SK-N-SH (cell line): ENCODE results near the gene HS3ST4. TPM values are rescaled to one million over a fixed set of nuclear protein-coding genes. Genes with fewer than 3 reads are reported as not detected.

ENCODE experiments used
- CTCF ChIA-PET: fragments of 300-600, 350-600 bp; formaldehyde crosslinking; extraction: SDS; loops from one replicate; lab custom pipeline; 2021; lab: Yijun Ruan, JAX
- POLR2A ChIA-PET: fragments of 350-600 bp; sonication (Branson Sonifier 250); formaldehyde crosslinking; extraction: SDS; loops from one replicate; lab custom pipeline; 2020; ENCODE audit warnings: antibody characterized with exemption, inconsistent platforms; lab: Yijun Ruan, JAX
- DNase-seq: peaks from one replicate; pipeline ENCODE4 v3.0.0; 2012
- H2AFZ ChIP-seq: fragments of 200-600 bp; sonication (generic); 2 replicates; pipeline ENCODE4 v1.8.1; 2016; ENCODE audit warnings: antibody characterized with exemption, mild to moderate bottlenecking, low read depth
- H3F3A ChIP-seq: fragments of 200-600 bp; sonication (generic); replicated peaks from 2 replicates; pipeline ENCODE3; 2016; ENCODE audit warnings: antibody characterized with exemption, mild to moderate bottlenecking; ENCODE audit not compliant: insufficient read depth
- H3K27ac ChIP-seq, 2 experiments: fragments of 200-500 bp in 1 of 2; fragments of 200-600 bp in 1 of 2; sonication (Bioruptor generic) in 1 of 2; sonication (generic), shearing (Covaris generic) in 1 of 2; 2 replicates each; pipeline versions ENCODE4 v1.5.1 to v1.6.1; 2014 to 2016; ENCODE audit warnings: low read depth in 2 of 2, inconsistent platforms in 1 of 2, low read length in 1 of 2, mild to moderate bottlenecking in 1 of 2, mixed read lengths in 1 of 2
- H3K27me3 ChIP-seq: fragments of 200-600 bp; sonication (generic), shearing (Covaris generic); 2 replicates; pipeline ENCODE4 v1.6.1; 2016; ENCODE audit warnings: mixed run types; ENCODE audit not compliant: insufficient read depth
- H3K36me3 ChIP-seq, 2 experiments: fragments of 200-500 bp in 1 of 2; fragments of 200-600 bp in 1 of 2; sonication (Bioruptor generic) in 1 of 2; sonication (generic) in 1 of 2; replicated peaks in 1 of 2; 2 replicates each; pipeline versions ENCODE3 to v1.5.1; 2014 to 2016; ENCODE audit warnings: low read length in 1 of 2, mild to moderate bottlenecking in 1 of 2; ENCODE audit not compliant: insufficient read depth in 2 of 2, control insufficient read depth in 1 of 2
- H3K4me1 ChIP-seq, 2 experiments: fragments of 200-500 bp in 1 of 2; fragments of 200-600 bp in 1 of 2; sonication (Bioruptor generic) in 1 of 2; sonication (generic), shearing (Covaris generic) in 1 of 2; 2 replicates each; pipeline versions ENCODE4 v1.5.1 to v1.6.1; 2014 to 2016; ENCODE audit warnings: low read depth in 1 of 2, low read length in 1 of 2, mixed run types in 1 of 2; ENCODE audit not compliant: insufficient read depth in 2 of 2, control insufficient read depth in 1 of 2
- H3K4me2 ChIP-seq: fragments of 200-600 bp; sonication (generic), shearing (Covaris generic); 2 replicates; pipeline ENCODE4 v1.6.1; 2017; ENCODE audit warnings: mixed run types
- H3K4me3 ChIP-seq, 2 experiments: fragments of 200-500 bp in 1 of 2; fragments of 200-600 bp in 1 of 2; sonication (Bioruptor generic) in 1 of 2; sonication (generic), shearing (Covaris generic) in 1 of 2; 2 replicates each; pipeline versions ENCODE4 v1.5.1 to v1.8.1; 2014 to 2016; ENCODE audit warnings: low read depth in 2 of 2, inconsistent platforms in 1 of 2, low read length in 1 of 2, mild to moderate bottlenecking in 1 of 2, mixed read lengths in 1 of 2, moderate library complexity in 1 of 2
- H3K79me2 ChIP-seq: fragments of 200-600 bp; sonication (generic); 2 replicates; pipeline ENCODE4 v1.8.1; 2017; ENCODE audit warnings: mild to moderate bottlenecking; ENCODE audit not compliant: insufficient read depth
- H3K9ac ChIP-seq: fragments of 200-600 bp; sonication (generic); 2 replicates; pipeline ENCODE4 v1.6.1; 2017; ENCODE audit warnings: mixed run types
- H3K9me2 ChIP-seq: fragments of 200-600 bp; sonication (generic); 2 replicates; pipeline ENCODE4 v1.6.1; 2017; ENCODE audit warnings: mixed run types
- H3K9me3 ChIP-seq: fragments of 200-600 bp; sonication (generic); 2 replicates; pipeline ENCODE4 v1.6.1; 2017; ENCODE audit warnings: mixed run types, mild to moderate bottlenecking, moderate library complexity
- H4K20me1 ChIP-seq: fragments of 200-600 bp; sonication (generic); 2 replicates; pipeline ENCODE4 v1.6.1; 2017; ENCODE audit warnings: mild to moderate bottlenecking, mixed run types; ENCODE audit not compliant: insufficient read depth
- CTCF ChIP-seq: fragments of 200-600 bp; sonication (generic); IDR thresholded peaks from 2 replicates; pipeline ENCODE4 v1.6.1; 2017; ENCODE audit warnings: antibody characterized with exemption, mild to moderate bottlenecking, moderate library complexity
- ELF1 ChIP-seq: IDR thresholded peaks from 2 replicates; pipeline ENCODE4 v1.4.0; 2012
- EP300 ChIP-seq, 2 experiments: IDR thresholded peaks; 2 replicates each; pipeline versions ENCODE4 v1.4.0 to v1.6.1; 2012; ENCODE audit warnings: borderline replicate concordance in 1 of 2, low read depth in 1 of 2, low read length in 1 of 2
- EZH2phosphoT487 ChIP-seq: fragments of 200-600 bp; sonication (generic); IDR thresholded peaks from 2 replicates; pipeline ENCODE4 v1.6.1; 2017; ENCODE audit warnings: low read depth, mixed run types, mild to moderate bottlenecking, antibody characterized with exemption, moderate library complexity, borderline replicate concordance
- FOSL2 ChIP-seq: IDR thresholded peaks from 2 replicates; pipeline ENCODE4 v1.4.0; 2012; ENCODE audit warnings: low read depth, mild to moderate bottlenecking, moderate library complexity, borderline replicate concordance
- FOXM1 ChIP-seq: IDR thresholded peaks from 2 replicates; pipeline ENCODE4 v1.4.0; 2012; ENCODE audit warnings: low read depth, mild to moderate bottlenecking
- GABPA ChIP-seq: IDR thresholded peaks from 2 replicates; pipeline ENCODE4 v1.4.0; 2012; ENCODE audit warnings: low read depth, mild to moderate bottlenecking
- GATA2 ChIP-seq: sonication (generic); formaldehyde crosslinking; IDR thresholded peaks from 2 replicates; pipeline ENCODE4 v1.5.0; 2020; ENCODE audit warnings: mild to moderate bottlenecking, missing genetic modification reagents
- IRF3 ChIP-seq: fragments of 150-350 bp; IDR thresholded peaks from 2 replicates; pipeline ENCODE4 v1.6.1; 2016; ENCODE audit warnings: mild to moderate bottlenecking, low read depth, low read length
- MAX ChIP-seq: IDR thresholded peaks from 2 replicates; pipeline ENCODE4 v1.4.0; 2012; ENCODE audit warnings: low read depth
- MXI1 ChIP-seq: IDR thresholded peaks from 2 replicates; pipeline ENCODE4 v1.6.1; 2012; ENCODE audit warnings: mild to moderate bottlenecking, low read depth, low read length, improper control_type of control experiment
- POLR2AphosphoS5 ChIP-seq: IDR thresholded peaks from 2 replicates; pipeline ENCODE4 v1.6.1; 2012; ENCODE audit warnings: low read depth, low read length
- RAD21 ChIP-seq: IDR thresholded peaks from 2 replicates; pipeline ENCODE4 v1.6.1; 2012; ENCODE audit warnings: mild to moderate bottlenecking, low read length
- REST ChIP-seq: IDR thresholded peaks from 2 replicates; pipeline ENCODE4 v1.6.1; 2012; ENCODE audit warnings: mild to moderate bottlenecking, low read depth, low read length, moderate library complexity
- RFX5 ChIP-seq: IDR thresholded peaks from 2 replicates; pipeline ENCODE4 v1.6.1; 2012; ENCODE audit warnings: mild to moderate bottlenecking, improper control_type of control experiment, low read length
- SIN3A ChIP-seq: IDR thresholded peaks from 2 replicates; pipeline ENCODE4 v1.6.1; 2012; ENCODE audit warnings: low read depth, mild to moderate bottlenecking, low read length, moderate library complexity, borderline replicate concordance
- SMC3 ChIP-seq: IDR thresholded peaks from 2 replicates; pipeline ENCODE4 v1.6.1; 2012; ENCODE audit warnings: low read depth, low read length, improper control_type of control experiment
- USF2 ChIP-seq: fragments of 150-350 bp; IDR thresholded peaks from 2 replicates; pipeline ENCODE4 v1.6.1; 2017; ENCODE audit warnings: antibody characterized with exemption, low read length, low read depth, borderline replicate concordance
- ZBTB33 ChIP-seq: IDR thresholded peaks from 2 replicates; pipeline ENCODE4 v1.4.0; 2012; ENCODE audit warnings: low read depth, borderline replicate concordance
- WGBS: methylation state at CpG from one replicate; pipeline ENCODE4 v1.1.6; 2017; ENCODE audit warnings: low lambda C conversion rate; 5-methylcytosine and 5-hydroxymethylcytosine counted together
- polyA plus RNA-seq, 3 experiments: library from polyadenylated mRNA; depleted of rRNA; stranded (reverse); fragments of >200 nt; gene quantifications; 2 replicates each; pipeline ENCODE4 v1.2.3, GENCODE V29; 2012

The HS3ST4 gene
- polyA plus RNA-seq, 1 of the 3 experiments (the other 2 are of a cell fraction) = not detected

GRCh38 chr16:25978218-25978617 lies 286.5 kb downstream of the HS3ST4 start:
- no peak overlapping the region for H3K4me3 ChIP-seq
- H3K9me3 ChIP-seq = no peaks in the 10 kb centered on the region
- ChIA-PET POLR2A (no interaction called here), CTCF (no interaction called here)
- H3K4me2 ChIP-seq = no peak overlapping the region
- H3K36me3 ChIP-seq = no peaks in the 10 kb centered on the region
- no peak for DNase-seq
- H3K79me2 ChIP-seq = no peaks in the 10 kb centered on the region
- H3K27ac ChIP-seq = no peak overlapping the region
- no peaks in the 10 kb centered on the region for H4K20me1 ChIP-seq
- no peaks in the 10 kb centered on the region for H3K27me3 ChIP-seq
- TF ChIP-seq REST (no peak), ZBTB33 (no peak), CTCF (no peak), RAD21 (no peak), GABPA (no peak), EZH2phosphoT487 (no peak), GATA2 (CRISPR knock-in tag) (no peak)
- H3F3A ChIP-seq = no peaks in the 10 kb centered on the region
- H3K9me2 ChIP-seq = no peaks in the 10 kb centered on the region
- no peak overlapping the region for H3K9ac ChIP-seq
- H2AFZ ChIP-seq = no peak overlapping the region
- no peaks in the 10 kb centered on the region for H3K4me1 ChIP-seq

- Histone ChIP-seq H3K9me2 (no peaks in the 10 kb centered on the region), H3K9me3 (no peaks in the 10 kb centered on the region), H2AFZ (no peak overlapping the region), H3K27ac (no peak overlapping the region), H3K4me1 (no peaks in the 10 kb centered on the region), H3K4me3 (no peak overlapping the region), H4K20me1 (no peaks in the 10 kb centered on the region), H3K36me3 (no peaks in the 10 kb centered on the region), H3K4me2 (no peak overlapping the region), H3F3A (no peaks in the 10 kb centered on the region), H3K79me2 (no peaks in the 10 kb centered on the region), H3K9ac (no peak overlapping the region), H3K27me3 (no peaks in the 10 kb centered on the region)
- CTCF ChIA-PET = no interaction called here
- POLR2A ChIA-PET = no interaction called here
- DNase-seq = no peak
- WGBS = 25% methylated on average over 3 of the region's 6 CpGs
- TF ChIP-seq ELF1 (no peak), SMC3 (no peak), MXI1 (no peak), RFX5 (no peak), EZH2phosphoT487 (no peak), IRF3 (no peak), EP300 (IDR thresholded peaks at IDR 0.05; ENCODE audit: borderline replicate concordance in 1 of 2, low read depth in 1 of 2, low read length in 1 of 2) (no peak), FOSL2 (no peak), USF2 (no peak), SIN3A (no peak), FOXM1 (no peak), POLR2AphosphoS5 (no peak), MAX (no peak)
Observed at GRCh38 chr16:25988084-25988483, 296.3 kb downstream of the HS3ST4 start.
